Cerebellar cortex (tissue), 1 donor: Measurements from ENCODE around the gene RHO.
"Not testable (repeated sequence)": the region's sequence is repeated elsewhere in the genome, so short reads cannot be mapped to it uniquely, and the experiment has no call there.

ENCODE experiments used
- DNase-seq: peaks from one replicate; pipeline ENCODE4 v3.0.0-alpha.2; 2015; ENCODE audit warnings: low spot score

Gene RHO

DNA sequence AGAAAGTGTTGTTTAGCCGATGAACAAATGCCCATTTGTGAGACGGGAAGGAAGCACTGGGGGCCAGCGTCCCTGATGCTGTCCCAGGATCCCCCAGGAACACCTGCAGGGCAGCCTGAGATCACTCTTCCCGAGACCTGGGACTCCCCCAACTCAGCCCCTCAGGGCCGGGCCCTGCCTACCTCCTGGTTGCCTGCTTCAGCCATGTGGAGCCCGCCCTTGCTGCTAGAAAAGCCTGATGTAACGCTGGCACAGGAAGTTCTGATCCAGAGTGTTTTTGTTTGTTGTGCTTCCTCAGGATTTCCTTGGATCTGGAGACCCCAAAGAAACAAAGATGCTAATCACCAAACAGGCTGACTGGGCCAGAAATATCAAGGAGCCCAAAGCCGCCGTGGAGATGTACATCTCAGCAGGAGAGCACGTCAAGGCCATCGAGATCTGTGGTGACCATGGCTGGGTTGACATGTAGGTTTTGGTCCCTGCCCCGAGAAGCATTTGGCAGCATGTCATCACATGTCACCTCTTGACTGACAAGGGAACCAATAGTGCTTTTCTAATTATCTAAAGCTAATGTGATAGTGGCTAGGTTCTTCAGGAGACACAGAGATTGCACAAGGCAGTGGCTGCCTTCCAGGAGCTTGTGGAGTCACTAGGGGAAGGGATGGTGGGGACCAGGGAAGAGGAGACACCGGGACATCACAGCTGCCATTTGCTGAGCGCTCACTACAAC is 28.7 kb upstream of the RHO start:
- DNase-seq: not testable (repeated sequence)

DNA sequence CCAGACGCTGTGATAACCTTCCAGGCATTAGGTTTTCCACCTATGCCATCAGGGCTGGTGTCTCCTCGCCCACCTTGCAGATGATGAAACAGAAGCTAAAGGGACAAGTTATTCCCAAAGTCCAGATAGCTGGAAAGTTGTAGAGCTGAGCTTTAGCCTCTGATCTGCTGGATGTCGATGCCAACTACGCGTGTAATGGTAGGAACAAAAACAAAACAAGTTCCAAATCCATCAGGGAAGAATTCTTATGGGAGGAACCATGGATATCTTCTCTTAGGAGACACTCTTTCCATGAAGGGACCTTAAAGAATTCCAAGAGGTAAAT is 28.1 kb upstream of the RHO start:
- no peak for DNase-seq

DNA sequence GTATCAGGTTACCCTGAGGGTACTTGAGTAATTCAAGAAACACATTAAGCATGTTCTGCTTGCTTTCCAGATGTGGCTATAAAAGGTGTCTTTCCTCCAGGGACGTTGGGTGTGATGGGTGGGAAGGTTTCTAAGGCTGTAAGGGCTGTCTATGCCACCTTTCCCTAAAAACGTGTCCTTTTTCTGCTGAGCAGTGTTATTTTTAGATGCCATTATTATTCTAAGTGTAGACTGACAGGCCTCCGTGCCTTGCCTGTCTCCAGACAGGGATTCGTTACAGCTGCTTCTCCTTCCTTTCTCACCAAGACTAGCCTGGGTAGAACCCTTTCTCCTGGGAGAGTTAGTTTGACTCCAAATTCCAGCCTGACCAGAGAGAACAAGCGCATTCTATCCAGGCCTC is 26.8 kb upstream of the RHO start:
- DNase-seq: no peak

DNA sequence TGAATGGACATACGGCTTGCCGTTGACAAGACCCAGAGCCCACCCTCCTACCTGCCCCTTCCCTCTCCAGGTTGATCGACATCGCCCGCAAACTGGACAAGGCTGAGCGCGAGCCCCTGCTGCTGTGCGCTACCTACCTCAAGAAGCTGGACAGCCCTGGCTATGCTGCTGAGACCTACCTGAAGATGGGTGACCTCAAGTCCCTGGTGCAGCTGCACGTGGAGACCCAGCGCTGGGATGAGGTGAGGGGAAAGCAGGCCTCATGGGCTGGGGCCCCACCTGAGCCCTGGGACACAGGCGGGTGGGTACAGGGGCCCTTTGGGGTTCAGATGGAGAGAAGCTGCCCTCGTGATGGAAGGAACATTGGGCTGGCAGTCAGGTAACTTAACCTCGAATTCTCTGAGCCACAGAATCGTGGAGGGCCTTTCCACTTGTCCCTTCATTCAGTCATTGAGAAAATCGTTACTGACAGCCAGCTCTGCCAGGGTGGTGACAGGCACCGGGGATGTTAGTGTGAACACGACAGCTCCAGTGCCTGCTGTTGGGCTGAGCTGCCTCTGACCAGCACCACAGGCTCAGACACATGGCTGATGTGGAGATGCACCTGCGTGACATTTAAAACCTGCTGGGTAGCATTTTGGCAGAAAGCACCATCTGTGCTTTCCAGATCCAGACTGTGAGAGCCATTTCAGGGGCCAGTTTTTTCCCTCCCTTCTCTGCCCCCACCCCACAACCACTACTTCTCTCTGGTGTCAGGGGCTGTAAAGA is 25.6 kb upstream of the RHO start:
- peak; percentile 39 for DNase-seq

DNA sequence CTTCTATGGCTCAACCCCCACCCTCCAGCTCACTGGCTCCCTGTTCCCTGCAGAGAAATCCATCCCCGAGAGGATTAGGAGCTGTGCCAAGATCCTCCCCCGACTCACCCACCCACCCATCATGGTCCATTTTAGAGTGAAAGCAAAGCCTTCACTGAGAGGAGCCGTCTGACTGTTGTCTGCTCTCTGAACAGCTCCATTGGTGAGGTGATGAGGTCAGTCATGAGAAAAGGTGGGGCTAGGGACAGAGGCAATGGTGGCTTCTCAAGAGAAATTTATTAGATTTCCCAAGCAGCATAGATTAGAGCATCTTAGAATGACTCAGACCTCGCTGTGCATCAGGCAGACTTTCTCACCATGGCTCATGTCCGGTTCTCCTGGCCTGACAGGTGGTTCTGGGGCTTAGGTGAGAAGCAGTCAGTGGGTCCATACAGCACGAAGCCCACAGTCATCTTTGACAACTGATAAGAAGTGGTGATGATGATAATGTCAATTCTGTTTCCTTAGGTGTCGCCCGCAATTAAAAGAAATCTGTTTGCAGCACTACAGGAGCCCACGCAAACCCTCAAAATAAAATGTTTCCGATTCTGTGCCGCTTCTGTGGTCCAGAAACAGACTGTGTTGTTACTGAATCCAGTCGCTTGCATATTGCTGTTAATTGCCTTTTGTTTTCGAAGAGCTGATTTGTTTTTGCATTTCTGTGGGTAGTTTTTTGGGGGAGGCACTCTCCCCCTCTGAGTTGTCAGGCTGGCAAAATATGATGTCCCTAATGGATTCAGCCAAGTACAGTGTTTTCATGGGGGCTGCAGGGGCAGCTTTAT is 24.8 kb upstream of the RHO start:
- no peak for DNase-seq

DNA sequence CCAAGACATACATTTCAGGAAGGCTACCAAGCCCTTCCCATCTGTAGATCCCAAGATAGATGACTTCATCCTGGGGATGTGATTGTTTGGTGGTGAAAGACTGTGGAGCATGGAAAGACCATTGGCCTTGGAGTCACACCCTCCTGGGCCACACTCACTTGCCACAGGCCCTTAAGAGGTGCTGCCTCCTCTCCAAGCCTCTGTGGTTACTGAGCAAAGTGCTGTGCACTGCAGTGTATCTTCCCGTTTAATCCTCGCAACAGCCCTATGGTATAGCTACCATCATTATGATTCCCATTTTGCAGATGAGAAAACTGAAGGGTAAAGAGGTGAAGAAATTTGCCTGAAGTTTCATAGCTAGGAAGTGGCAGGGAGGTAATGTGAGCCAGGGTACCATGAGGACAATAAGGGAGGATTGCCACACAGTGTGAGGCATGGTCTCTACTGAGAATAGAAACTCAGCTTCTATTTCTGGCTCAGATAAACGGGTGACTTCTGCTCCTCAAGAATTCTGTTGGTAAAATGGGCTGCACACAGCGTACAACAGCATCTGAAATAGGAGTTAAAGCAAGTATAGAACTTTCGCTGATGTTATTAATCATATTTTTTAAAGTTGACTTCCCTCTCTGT is 23.9 kb upstream of the RHO start:
- DNase-seq: no peak

DNA sequence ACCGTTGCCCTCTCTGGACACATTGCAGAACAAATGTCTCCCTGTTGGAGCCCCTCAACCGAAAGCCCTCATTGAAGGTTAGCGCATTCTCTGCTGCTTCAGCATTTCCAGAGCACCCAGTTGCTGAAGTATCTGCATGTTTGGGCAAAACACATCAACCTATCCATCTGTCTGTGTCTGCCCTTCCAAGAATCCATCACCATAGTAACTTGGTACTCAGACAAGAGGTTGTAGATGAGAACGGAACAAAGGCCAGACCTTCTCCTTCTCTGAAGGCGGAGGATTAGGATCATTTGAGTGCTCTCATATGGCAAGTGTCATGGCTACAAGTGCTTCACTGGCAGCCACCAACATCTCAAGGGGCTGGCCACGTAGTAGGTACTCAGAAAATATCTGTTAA is 23.1 kb upstream of the RHO start:
- DNase-seq: peak; percentile 87

DNA sequence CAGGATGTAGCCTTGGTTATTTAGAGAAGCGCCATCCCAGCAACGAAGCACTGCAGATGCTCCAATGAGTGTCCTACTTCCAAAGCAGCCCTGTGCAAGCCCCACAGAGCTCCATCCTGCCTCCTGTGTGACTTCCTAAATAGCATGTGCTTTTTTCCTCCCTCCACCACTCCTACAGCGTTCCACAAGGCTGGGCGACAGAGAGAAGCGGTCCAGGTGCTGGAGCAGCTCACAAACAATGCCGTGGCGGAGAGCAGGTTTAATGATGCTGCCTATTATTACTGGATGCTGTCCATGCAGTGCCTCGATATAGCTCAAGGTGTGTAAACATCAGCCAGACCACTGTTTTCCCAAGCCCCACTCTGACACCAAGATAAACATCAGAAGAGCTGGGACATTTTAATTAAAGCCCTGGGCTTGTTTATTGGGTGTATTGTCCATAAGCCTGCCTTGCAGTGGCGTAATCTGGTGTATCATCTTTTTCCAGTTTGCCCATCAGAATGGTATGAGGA is 22.2 kb upstream of the RHO start:
- no peak for DNase-seq

DNA sequence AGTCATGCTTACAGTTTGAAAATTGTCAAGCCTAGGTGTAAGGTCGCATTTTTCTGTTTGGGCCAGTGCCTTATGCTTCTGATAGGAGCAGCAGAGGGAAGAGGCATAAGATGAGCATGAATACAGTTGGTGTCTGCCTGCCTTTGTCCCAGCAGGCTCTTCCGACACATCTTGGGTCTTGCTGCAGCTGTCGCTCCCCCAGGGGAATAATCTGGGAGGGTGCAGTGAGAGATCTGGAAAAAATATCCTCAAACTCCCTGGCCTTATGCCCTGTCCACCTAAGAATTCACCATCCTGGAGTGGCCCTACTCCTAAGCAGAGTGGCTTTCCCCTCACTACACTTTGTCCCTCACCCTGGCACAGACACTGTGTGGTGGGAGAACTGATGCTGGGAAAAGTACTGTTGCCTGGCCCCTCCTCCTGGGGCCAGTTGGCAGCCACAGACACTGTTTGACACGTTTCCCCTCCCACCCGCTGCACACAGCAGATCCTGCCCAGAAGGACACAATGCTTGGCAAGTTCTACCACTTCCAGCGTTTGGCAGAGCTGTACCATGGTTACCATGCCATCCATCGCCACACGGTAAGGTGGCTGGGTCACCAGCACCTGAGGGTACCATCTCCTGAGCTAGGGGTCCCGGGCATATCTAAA is 21.1 kb upstream of the RHO start:
- peak; percentile 76 for DNase-seq

DNA sequence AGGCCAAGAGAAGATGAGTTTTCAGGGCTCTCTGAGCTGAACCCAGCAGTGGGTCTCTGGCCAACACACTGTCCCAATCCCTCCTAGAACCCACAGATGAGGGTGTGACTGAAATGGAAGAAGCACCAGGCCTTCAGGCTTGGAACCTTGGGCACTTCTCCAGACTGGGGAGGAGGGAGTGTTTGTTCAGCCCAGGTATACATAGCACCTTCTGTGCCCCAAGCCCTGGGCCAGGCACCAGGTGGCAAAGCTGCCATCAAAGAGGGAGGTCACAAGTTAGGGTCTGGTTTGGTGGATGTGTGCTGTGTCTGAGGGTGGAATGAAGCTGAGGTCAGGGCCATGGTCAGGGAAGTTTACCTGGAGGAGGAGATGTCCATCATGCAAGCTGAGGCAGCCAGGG is 15.8 kb upstream of the RHO start:
- no peak for DNase-seq

DNA sequence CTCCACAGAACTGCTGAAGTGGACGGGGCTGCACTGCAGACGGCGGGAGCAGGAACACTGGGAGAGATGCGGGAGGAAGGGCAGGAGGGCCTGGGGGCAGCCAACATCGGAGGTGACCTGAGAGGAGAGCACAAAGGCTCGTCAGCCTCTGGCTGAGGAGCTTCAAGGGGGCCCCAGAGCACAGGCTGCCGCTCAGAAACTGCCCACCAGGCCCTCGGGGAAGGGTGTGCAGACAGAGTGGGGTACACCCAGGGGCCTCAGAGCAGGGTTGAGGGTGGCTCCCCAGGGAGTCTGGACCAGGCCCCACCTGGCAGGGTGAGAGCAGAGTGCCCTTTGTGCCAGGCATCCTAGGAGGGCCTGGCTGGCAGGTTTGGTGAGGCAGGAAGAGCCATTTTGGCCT is 14.7 kb upstream of the RHO start:
- no peak for DNase-seq

DNA sequence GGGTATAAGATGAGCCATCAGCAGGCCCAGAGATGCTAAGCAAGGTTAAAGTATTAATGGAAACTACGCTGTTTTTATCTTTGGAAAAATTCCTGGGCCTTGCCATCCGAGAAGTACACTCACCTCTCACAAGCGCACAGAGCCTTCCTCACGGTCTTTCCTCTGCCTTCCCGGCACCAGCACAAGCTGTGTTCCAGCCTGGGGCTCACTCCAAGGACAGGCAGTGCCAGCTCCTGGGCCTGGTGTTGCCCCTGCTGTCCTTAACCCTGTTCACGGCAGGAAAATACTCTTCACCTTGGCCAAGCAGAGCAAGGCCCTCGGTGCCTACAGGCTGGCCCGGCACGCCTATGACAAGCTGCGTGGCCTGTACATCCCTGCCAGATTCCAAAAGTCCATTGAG is 14.3 kb upstream of the RHO start:
- DNase-seq: peak; percentile 49

DNA sequence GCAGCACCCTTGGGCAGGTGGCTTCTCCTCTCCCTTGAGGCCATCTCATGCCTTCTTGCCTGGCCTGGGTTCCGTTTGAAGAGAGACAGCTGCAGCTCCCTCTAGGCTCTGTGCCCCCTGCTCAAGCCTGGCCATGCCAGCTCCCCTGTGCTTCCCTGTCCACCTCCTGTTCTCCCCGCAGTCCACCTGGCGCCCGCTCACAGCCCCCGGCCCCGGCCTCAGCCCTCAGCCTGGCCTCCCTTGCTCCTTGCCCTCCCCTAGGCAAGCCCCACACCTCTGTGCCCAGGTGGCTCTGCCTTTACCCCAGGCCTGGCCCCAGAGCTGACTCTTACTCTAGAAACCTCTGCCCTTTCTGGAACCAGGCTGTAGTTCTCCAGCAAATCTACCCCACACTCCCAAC is 13.9 kb upstream of the RHO start:
- no peak for DNase-seq

DNA sequence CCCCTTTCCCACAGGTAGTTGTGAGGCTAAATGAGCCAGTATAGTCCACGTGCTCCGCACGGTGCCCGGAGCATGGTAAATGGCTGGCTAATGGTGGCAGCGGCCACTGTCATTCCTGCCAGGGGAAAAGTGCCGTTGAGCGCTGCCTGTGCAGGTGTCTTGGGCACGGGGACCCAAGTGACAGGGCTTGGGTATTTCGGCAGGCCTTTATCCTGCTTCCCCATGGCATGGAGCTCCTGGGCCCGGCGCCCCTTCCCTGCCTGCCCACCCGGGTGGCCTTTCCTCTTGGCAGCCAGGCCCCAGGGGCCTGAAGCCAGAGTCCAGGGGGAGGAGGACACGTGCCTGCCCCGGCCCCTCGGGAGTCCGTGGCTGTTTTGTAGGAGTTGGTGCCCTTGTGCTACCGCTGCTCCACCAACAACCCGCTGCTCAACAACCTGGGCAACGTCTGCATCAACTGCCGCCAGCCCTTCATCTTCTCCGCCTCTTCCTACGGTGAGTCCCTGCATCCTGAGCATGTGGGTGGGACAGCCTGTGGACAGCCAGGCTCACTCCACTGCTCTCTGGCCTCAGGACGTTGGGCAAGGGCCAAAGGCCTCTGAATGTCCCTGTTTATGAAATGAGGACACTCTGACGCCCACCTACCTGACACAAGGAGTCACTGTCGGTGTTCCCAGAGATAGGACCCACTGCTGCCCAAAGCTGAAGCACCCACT is 13.2 kb upstream of the RHO start:
- DNase-seq: not testable (repeated sequence)

DNA sequence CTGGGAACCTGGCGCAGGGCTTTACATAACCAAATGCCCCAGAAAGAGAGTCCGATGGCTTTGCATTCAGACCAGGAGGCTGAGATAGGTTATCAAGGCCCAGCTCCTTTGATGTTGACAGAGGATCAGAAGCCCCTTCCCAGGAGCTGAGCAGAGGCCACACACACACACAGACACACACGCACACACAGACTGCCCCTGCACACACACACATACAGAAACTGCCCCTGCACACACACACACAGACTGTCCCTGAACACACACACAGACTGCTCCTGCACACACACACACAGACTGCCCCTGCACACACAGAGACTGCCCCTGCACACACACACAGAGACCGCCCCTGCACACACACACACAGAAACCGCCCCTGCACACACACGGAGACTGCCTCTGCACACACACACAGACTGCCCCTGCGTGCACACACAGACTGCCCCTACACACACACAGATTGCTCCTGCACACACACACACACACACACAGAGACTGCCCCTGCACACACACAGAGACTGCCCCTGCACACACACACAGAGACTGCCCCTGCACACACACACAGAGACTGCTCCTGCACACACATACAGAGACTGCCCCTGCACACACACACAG is 12.5 kb upstream of the RHO start:
- not testable (repeated sequence) for DNase-seq

DNA sequence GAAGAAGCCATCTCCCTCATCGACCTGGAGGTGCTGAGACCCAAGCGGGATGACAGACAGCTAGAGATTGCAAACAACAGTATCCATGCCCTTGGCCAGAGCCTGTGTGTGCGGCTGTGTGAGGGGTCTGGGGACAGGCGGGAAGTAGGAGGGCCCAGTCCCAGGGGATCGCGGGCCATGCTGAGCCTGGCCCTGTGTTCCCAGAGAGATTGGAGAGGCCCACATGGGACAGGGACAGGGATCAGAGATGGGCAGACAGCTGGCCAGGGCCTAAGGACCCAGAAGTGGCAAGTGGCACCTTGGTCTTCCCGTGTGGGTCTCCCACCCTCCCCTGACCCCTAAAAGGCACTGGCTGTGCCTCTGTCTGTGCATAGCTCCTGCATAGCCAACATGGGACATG is 10.9 kb upstream of the RHO start:
- DNase-seq: no peak

DNA sequence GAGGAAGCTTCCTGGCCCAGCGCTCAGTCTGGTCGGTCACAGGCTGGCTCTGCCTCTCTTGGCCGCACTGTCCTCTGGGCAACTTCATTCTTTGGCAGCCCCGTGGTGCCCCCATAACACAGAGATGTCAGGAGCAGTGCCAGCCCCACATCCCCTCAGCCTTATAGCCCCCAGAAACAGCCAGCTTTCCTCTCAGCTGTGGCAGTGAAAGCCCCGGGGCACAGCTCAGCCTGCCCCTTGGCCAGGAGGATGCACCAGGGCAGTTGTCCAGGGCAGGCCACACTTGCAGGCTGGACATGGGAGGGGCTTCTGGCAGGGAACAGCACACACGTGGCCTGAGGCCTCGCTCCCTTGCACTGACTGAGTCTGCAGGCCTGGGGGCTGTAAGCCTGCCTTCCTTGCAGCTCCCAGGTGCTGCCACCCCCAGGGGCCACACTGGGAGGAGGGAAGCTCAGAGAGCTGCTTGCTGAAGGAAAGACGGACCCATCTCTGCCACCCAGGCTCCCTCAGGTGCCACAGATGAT is 10.3 kb upstream of the RHO start:
- no peak for DNase-seq

DNA sequence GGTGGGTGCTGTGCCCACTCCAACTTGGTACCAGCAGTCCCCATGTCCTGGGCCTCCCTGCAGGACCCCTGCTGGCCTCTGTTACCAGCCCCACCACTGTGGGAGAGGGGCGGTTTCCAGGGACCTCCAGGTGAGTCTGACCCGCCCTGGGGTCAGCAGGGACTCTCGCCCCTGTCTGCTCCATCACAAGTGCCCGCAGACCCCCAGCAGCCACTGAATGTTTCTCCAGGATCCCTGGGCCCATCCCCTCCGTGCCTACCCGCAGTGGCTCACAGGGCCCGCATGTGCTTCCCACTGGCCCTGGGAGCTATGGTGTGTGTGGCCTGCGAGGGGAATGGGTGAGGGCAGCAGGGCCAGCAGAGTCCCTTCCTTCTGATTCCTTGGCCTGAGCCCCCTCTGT is 9.9 kb upstream of the RHO start:
- DNase-seq: no peak

DNA sequence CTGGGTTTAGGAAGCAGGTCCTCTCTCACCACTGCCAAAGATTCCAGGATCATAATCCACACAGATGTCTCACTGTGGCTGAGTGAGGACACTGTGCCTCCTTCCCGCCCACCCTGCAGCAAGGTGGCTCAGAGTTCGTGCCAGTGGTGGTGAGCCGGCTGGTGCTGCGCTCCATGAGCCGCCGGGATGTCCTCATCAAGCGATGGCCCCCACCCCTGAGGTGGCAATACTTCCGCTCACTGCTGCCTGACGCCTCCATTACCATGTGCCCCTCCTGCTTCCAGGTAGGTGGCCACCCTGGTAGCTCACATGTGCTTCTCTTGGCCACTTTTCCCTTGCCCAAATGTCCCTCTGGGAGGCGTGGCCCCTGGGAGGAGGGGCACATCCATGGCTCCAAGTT is 9.0 kb upstream of the RHO start:
- no peak for DNase-seq

DNA sequence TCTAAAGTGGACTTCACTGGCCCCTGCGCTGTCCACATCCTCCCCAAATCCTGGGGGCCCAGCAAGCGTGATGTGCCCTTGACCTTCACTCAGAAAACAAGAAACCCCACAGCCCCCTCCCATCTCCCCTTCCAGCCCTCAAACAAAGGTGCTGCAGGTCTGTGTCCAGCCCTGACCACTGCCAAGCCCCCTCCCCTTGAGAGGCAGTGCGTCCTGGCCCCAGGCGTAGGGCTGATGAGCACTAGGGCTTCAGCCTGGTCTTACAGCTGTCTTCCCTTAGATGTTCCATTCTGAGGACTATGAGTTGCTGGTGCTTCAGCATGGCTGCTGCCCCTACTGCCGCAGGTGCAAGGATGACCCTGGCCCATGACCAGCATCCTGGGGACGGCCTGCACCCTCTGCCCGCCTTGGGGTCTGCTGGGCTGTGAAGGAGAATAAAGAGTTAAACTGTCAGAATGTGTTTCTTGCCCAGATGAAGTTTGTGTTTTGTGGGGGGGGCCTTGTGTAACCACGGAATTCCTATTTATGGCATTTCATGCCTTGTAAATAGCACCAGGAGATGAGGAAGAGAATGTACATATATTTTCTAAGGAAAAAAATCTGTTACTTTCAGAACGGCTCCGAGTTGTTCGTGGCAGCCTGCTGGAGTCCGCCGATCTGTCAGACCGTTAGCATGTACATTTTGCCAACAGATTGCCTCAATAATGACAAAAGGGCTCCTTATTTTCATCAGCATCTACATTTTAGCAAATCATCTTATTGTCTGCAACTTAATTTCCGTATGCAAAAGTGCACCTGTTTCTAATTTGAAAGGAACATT is 8.3 kb upstream of the RHO start:
- no peak for DNase-seq
